Measurements from ENCODE around the gene SFI1. TPM values are rescaled to one million over a fixed set of nuclear protein-coding genes. Genes with fewer than 3 reads are reported as not detected.

Gene SFI1
- total RNA-seq, 1 donor from 2014 or later: 38.0 TPM

GRCh38 chr22:31595271-31595670 is 98.9 kb downstream of the SFI1 start:
- DNase-seq: no peak
- TF ChIP-seq CTCF (IDR thresholded peaks at IDR 0.05): no peak
- no peaks in the 10 kb centered on the region for H3K4me1 ChIP-seq
- no peaks in the 10 kb centered on the region for H3K27me3 ChIP-seq
- H3K9me3 ChIP-seq: no peaks in the 10 kb centered on the region
- H3K36me3 ChIP-seq: no peaks in the 10 kb centered on the region
- no peak overlapping the region for H3K4me3 ChIP-seq
- ATAC-seq: no peak
- intact Hi-C loops (cut with DNase I): no loop called here
- H3K27ac ChIP-seq: no peak overlapping the region

- DNase-seq (no peak), ATAC-seq (peak; percentile 74)
- peak overlapping the region; percentile 68 for H3K27ac ChIP-seq
- intact Hi-C loops (cut with DNase I): no loop called here
- no peak overlapping the region for H3K4me3 ChIP-seq
- no peak for TF ChIP-seq CTCF (IDR thresholded peaks at IDR 0.05)
- H3K9me3 ChIP-seq: no peaks in the 10 kb centered on the region
- H3K27me3 ChIP-seq: no peaks in the 10 kb centered on the region
- no peaks in the 10 kb centered on the region for H3K36me3 ChIP-seq
- H3K4me1 ChIP-seq: no peaks in the 10 kb centered on the region
Measured at GRCh38 chr22:31602259-31602952, 106.1 kb downstream of the SFI1 start.

- DNase-seq (no peak), ATAC-seq (no peak)
- TF ChIP-seq CTCF (IDR thresholded peaks at IDR 0.05): no peak
- peak overlapping the region; percentile 68 for H3K27ac ChIP-seq
- no peaks in the 10 kb centered on the region for H3K9me3 ChIP-seq
- intact Hi-C loops (cut with DNase I): no loop called here
- H3K36me3 ChIP-seq: no peaks in the 10 kb centered on the region
- H3K27me3 ChIP-seq: no peaks in the 10 kb centered on the region
- H3K4me3 ChIP-seq: no peak overlapping the region
- H3K4me1 ChIP-seq: no peaks in the 10 kb centered on the region
Measured at GRCh38 chr22:31603081-31603525, 106.8 kb downstream of the SFI1 start.

GRCh38 chr22:31603574-31603973 is 107.2 kb downstream of the SFI1 start:
- H3K27ac ChIP-seq: peak overlapping the region; percentile 68

GRCh38 chr22:31604137-31604705 is 107.9 kb downstream of the SFI1 start:
- ATAC-seq (no peak), DNase-seq (no peak)
- TF ChIP-seq CTCF (IDR thresholded peaks at IDR 0.05): no peak
- Histone ChIP-seq H3K27me3 (no peaks in the 10 kb centered on the region), H3K4me3 (no peak overlapping the region), H3K4me1 (no peaks in the 10 kb centered on the region), H3K9me3 (no peaks in the 10 kb centered on the region), H3K27ac (no peak overlapping the region), H3K36me3 (no peaks in the 10 kb centered on the region)
- intact Hi-C loops (cut with DNase I): no loop called here

More at GRCh38 chr22:31603574-31603973, 107.2 kb downstream of the SFI1 start:
- intact Hi-C loops (cut with DNase I): no loop called here
- no peak for ATAC-seq
- Histone ChIP-seq H3K27me3 (no peaks in the 10 kb centered on the region), H3K4me1 (no peaks in the 10 kb centered on the region), H3K36me3 (no peaks in the 10 kb centered on the region), H3K4me3 (no peak overlapping the region), H3K9me3 (no peaks in the 10 kb centered on the region)
- TF ChIP-seq CTCF (IDR thresholded peaks at IDR 0.05): no peak
- no peak for DNase-seq

Data from upper lobe of right lung (tissue), 1 donor.